ENCODE measurements around the gene GSTCD. TPM values are rescaled to one million over a fixed set of nuclear protein-coding genes. Genes with fewer than 3 reads are reported as not detected.
A peak's percentile ranks its signal among the peaks of the same experiment; 100 is the strongest.

Gene GSTCD
- total and polyA plus RNA-seq, 2 of the 4 experiments (the other 2 are of a cell fraction) = 5.2 to 20.3 TPM

DNA sequence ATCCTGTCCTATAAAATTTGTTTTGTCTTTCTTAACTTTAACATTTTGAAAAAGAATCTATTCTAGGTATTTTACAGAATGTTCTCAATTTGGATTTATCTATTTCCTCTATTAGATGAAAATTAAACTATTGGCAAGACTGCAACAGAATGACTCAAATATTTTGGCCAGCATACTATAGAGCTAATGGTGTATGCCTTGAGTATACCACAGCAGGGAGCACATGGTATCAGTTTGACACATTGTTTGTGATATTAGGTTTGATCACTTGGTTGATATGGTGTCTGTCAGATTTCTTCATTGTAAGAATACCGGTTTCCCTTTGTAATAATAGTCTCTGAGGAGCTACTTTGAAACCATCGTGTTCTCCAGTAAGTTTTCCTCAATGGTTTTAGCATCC lies 98.9 kb downstream of the GSTCD start:
- Histone ChIP-seq H3K36me3 (ENCODE audit: control insufficient read depth, insufficient read depth, low read length) (no peaks in the 10 kb centered on the region), H4K8ac (ENCODE audit: low read depth in 2 of 2, low read length in 2 of 2) (no peak overlapping the region), H2AFZ (replicated peaks; ENCODE audit: low read length, poor library complexity) (no peak overlapping the region), H3K23ac (ENCODE audit: low read depth, low read length) (no peak overlapping the region), H3K14ac (replicated peaks; ENCODE audit: low read depth, low read length) (no peak overlapping the region), H2BK5ac (ENCODE audit: low read depth, low read length, poor library complexity, severe bottlenecking) (no peak overlapping the region), H3K27me3 (ENCODE audit: control insufficient read depth, insufficient read depth, low read length) (no peaks in the 10 kb centered on the region), H3K4me1 (ENCODE audit: control insufficient read depth, insufficient read depth, low read length) (no peaks in the 10 kb centered on the region), H3K4me3 (ENCODE audit: insufficient read depth, low read depth, low read length) (no peak overlapping the region), H3K4me2 (ENCODE audit: low read depth, low read length) (no peak overlapping the region), H3K9ac (ENCODE audit: low read depth, low read length) (no peak overlapping the region), H3K4ac (ENCODE audit: low read depth, low read length) (no peak overlapping the region), H3K9me1 (ENCODE audit: insufficient read depth, low read length) (no peaks in the 10 kb centered on the region), H3K27ac (ENCODE audit: insufficient read depth, low read length) (no peak overlapping the region), H3K79me1 (ENCODE audit: low read depth in 1 of 2, low read length in 2 of 2) (no peaks in the 10 kb centered on the region; a peak in 1 of 4 replicates), H2AK5ac (ENCODE audit: low read depth, low read length) (no peak overlapping the region), H3K56ac (ENCODE audit: extremely low read depth, insufficient read depth, low read length) (no peak overlapping the region), H2BK20ac (ENCODE audit: low read depth, low read length) (no peak overlapping the region), H3K9me3 (ENCODE audit: control insufficient read depth, insufficient read depth, low read length) (no peaks in the 10 kb centered on the region), H3K18ac (ENCODE audit: low read depth, low read length) (no peak overlapping the region), H2BK15ac (ENCODE audit: low read depth, low read length) (no peak overlapping the region), H4K20me1 (ENCODE audit: insufficient read depth, low read length) (no peaks in the 10 kb centered on the region), H2BK120ac (ENCODE audit: low read depth, low read length) (no peak overlapping the region), H2AK9ac (replicated peaks; ENCODE audit: low read depth, low read length, poor library complexity) (no peak overlapping the region), H4K5ac (ENCODE audit: low read depth, low read length) (no peak overlapping the region), H4K91ac (ENCODE audit: insufficient read depth, low read depth, low read length) (no peak overlapping the region)
- CTCF ChIA-PET = no interaction called here
- POLR2A ChIA-PET (ENCODE audit: unreplicated experiment) = no interaction called here
- DNase-seq (peak; percentile 50), ATAC-seq (ENCODE audit: low read depth) (no peak)
- no CpG with 5 or more reads among the region's 2 CpGs for WGBS, 2 experiments (ENCODE audit: extremely low coverage in 2 of 2, insufficient read length in 1 of 2)
- dilution Hi-C loops (cut with HindIII; ENCODE audit: low sequenced_read_pairs, unreplicated experiment) = no loop called here
- intact Hi-C loops (cut with micrococcal nuclease) = no loop called here
- no TSS peak for BruUV-seq (replicated peaks)
- in situ Hi-C loops (cut with MboI; ENCODE audit: low sequenced_read_pairs) = no loop called here
- TF ChIP-seq POLR2A (IDR thresholded peaks at IDR 0.05; ENCODE audit: low read depth, low read length) (no peak), NFE2L2 (IDR thresholded peaks at IDR 0.05; ENCODE audit: low read depth, low read length) (no peak), SMC3 (IDR thresholded peaks at IDR 0.05; ENCODE audit: low read depth, low read length) (no peak), CEBPB (IDR thresholded peaks at IDR 0.05; ENCODE audit: low read depth, low read length) (no peak)

Measured in IMR-90 (cell line).